Measurements from ENCODE around the gene RBFA. TPM values are rescaled to one million over a fixed set of nuclear protein-coding genes. Genes with fewer than 3 reads are reported as not detected.
A peak's percentile ranks its signal among the peaks of the same experiment; 100 is the strongest.

RBFA gene
- total RNA-seq, 1 donor from 2014 or later: 33.0 TPM

DNA sequence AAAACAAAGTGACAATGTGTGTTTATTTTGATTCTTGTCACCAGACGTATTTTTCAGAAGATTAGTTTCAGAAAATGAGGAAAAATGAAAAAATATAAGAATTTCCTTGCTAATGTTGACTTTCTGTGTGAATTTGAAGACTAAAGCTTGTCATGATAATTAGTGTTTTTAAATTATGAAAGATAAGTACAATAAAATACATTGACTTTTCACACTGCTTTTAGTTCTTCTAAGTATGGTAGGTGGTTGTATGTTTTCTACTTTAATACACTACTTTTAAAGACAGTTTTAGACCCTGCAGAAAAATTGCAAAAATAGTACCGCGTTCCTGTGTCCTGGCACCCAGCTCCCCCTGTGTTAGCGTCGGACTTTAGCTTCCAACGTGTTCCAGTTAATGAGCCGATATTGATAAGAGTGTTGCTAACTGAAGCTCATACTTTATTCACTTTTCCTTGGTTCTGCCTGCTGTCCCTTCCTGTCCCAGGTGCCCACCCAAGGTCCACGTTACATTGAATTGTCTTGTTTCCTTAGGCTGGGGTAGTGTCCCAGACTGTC is 695 bp downstream of the RBFA start:
- DNase-seq (ENCODE audit: low read depth): no peak
- Histone ChIP-seq H3K36me3 (ENCODE audit: control insufficient read depth, insufficient read depth, low read length) (peaks cover 1% of the 10 kb centered on the region), H3K27me3 (ENCODE audit: control insufficient read depth, insufficient read depth, low read length) (no peaks in the 10 kb centered on the region), H3K4me3 (ENCODE audit: low read depth, low read length) (peak overlapping the region; percentile 52)
- TF ChIP-seq, protein P1, sequence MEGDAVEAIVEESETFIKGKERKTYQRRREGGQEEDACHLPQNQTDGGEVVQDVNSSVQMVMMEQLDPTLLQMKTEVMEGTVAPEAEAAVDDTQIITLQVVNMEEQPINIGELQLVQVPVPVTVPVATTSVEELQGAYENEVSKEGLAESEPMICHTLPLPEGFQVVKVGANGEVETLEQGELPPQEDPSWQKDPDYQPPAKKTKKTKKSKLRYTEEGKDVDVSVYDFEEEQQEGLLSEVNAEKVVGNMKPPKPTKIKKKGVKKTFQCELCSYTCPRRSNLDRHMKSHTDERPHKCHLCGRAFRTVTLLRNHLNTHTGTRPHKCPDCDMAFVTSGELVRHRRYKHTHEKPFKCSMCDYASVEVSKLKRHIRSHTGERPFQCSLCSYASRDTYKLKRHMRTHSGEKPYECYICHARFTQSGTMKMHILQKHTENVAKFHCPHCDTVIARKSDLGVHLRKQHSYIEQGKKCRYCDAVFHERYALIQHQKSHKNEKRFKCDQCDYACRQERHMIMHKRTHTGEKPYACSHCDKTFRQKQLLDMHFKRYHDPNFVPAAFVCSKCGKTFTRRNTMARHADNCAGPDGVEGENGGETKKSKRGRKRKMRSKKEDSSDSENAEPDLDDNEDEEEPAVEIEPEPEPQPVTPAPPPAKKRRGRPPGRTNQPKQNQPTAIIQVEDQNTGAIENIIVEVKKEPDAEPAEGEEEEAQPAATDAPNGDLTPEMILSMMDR (IDR thresholded peaks at IDR 0.05; ENCODE audit: insufficient read depth, low read length, poor library complexity, severe bottlenecking): no peak

DNA sequence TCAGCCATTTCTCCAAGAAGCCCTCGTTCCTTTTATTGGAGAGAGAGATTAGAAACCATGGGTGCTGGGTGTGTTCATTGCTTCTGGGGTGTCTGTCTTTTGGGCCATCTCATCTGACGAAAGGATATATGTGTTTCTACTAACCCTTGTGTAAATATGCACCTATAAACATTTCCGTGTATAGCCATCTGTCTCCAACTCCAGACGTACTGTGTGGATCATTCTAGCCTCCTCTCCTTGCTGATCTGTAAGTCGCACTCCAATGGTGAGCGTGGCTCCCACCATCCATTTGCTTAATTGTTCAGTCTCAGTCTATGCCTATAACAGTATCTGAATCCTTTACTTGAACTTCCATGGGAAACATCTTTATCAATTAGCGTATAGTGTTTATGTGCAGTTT is 1.8 kb downstream of the RBFA start:
- DNase-seq (ENCODE audit: low read depth): no peak
- TF ChIP-seq, protein P1 (IDR thresholded peaks at IDR 0.05; ENCODE audit: insufficient read depth, low read length, poor library complexity, severe bottlenecking): no peak
- Histone ChIP-seq H3K36me3 (ENCODE audit: control insufficient read depth, insufficient read depth, low read length) (peaks cover 1% of the 10 kb centered on the region), H3K27me3 (ENCODE audit: control insufficient read depth, insufficient read depth, low read length) (no peaks in the 10 kb centered on the region), H3K4me3 (ENCODE audit: low read depth, low read length) (no peak overlapping the region)

DNA sequence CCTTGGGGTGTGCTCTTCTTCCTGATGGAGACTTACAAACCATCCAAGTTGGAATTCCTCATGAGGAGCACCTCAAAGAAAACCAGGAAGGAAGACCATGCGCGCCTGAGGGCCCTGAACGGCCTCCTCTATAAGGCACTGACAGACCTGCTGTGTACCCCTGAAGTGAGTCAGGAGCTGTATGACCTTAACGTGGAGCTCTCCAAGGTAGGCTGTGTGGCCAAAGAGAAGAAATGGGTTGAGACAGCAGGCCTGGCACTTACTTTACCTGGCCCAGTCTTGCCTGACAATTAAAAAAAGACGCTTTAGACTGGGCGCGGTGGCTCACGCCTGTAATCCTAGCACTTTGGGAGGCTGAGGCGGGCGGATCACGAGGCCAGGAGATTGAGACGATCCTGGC is 3.1 kb downstream of the RBFA start:
- Histone ChIP-seq H3K36me3 (ENCODE audit: control insufficient read depth, insufficient read depth, low read length) (peaks cover 1% of the 10 kb centered on the region), H3K4me3 (ENCODE audit: low read depth, low read length) (no peak overlapping the region), H3K27me3 (ENCODE audit: control insufficient read depth, insufficient read depth, low read length) (no peaks in the 10 kb centered on the region)
- TF ChIP-seq, protein P1 (IDR thresholded peaks at IDR 0.05; ENCODE audit: insufficient read depth, low read length, poor library complexity, severe bottlenecking): no peak
- DNase-seq (ENCODE audit: low read depth): no peak

GRCh38 chr18:80037869-80038630 is 3.8 kb downstream of the RBFA start:
- Histone ChIP-seq H3K36me3 (ENCODE audit: control insufficient read depth, insufficient read depth, low read length) (peaks cover 1% of the 10 kb centered on the region), H3K4me3 (ENCODE audit: low read depth, low read length) (no peak overlapping the region), H3K27me3 (ENCODE audit: control insufficient read depth, insufficient read depth, low read length) (no peaks in the 10 kb centered on the region)
- no peak for DNase-seq (ENCODE audit: low read depth)
- TF ChIP-seq, protein P1 (IDR thresholded peaks at IDR 0.05; ENCODE audit: insufficient read depth, low read length, poor library complexity, severe bottlenecking): no peak

DNA sequence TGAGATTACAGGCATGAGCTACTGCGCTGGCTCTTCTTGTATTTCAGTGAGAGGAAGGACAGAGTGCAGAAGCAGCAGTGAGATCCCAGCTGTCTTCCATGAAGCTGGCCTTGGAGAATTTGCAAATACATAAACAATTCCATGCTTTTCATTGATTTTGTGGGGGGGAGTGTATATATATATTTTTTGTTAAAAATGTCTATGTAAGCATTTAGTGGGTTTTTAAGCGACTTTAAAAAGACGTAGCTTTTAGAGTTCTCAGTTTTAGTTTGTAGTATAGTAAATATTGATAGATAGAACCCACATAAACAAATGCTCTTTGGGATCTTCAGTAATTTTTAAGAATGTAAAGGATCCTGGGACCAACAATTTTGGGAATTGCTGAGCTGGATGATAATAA is 6.3 kb downstream of the RBFA start:
- no peaks in the 10 kb centered on the region for H3K27me3 ChIP-seq (ENCODE audit: control insufficient read depth, insufficient read depth, low read length)
- peaks cover 1% of the 10 kb centered on the region for H3K36me3 ChIP-seq (ENCODE audit: control insufficient read depth, insufficient read depth, low read length)
- H3K4me3 ChIP-seq (ENCODE audit: low read depth, low read length): no peak overlapping the region
- DNase-seq (ENCODE audit: low read depth): no peak
- TF ChIP-seq, protein P1 (IDR thresholded peaks at IDR 0.05; ENCODE audit: insufficient read depth, low read length, poor library complexity, severe bottlenecking): no peak
